A549 (cell line): ENCODE results near the gene NUDT5. TPM values are rescaled to one million over a fixed set of nuclear protein-coding genes. Genes with fewer than 3 reads are reported as not detected.

Experiments used
- ATAC-seq, 2 experiments: fragments of 200-7000 bp in 1 of 2; fragments of >200 bp in 1 of 2; cut with Nextera tagmentation in 1 of 2; cut with Tn5 transposase in 1 of 2; 3 replicates each; pipeline versions ENCODE4 v1.8.0 to v1.9.1; 2018 to 2020; ENCODE audit warnings: mild to moderate bottlenecking in 1 of 2, moderate library complexity in 1 of 2
- CTCF ChIA-PET: fragments of 300-600 bp; sonication (Branson Sonifier 250); formaldehyde crosslinking; extraction: SDS; loops from one replicate; lab custom pipeline; 2021; ENCODE audit warnings: antibody characterized with exemption, inconsistent platforms; lab: Yijun Ruan, JAX
- POLR2A ChIA-PET: fragments of 350-600 bp; formaldehyde crosslinking; extraction: SDS; loops from one replicate; lab custom pipeline; 2021; ENCODE audit warnings: antibody characterized with exemption, inconsistent platforms; lab: Yijun Ruan, JAX
- DNase-seq, 2 experiments: peaks; one replicate each; pipeline versions ENCODE4 v3.0.0 to v3.0.0-alpha.2; 2011 to 2016; ENCODE audit warnings: low read depth in 1 of 2, low spot score in 1 of 2
- FAIRE-seq: peaks from 2 replicates; lab custom pipeline; 2011; peaks lifted over from hg19 to GRCh38; lab: Jason Lieb, UNC
- H3K27ac ChIP-seq, 2 experiments: fragments of >200 bp; sonication (Bioruptor Twin); formaldehyde crosslinking; 3 replicates each; pipeline ENCODE4 v1.5.1; 2016 to 2017
- H3K4me1 ChIP-seq: fragments of >200 bp; sonication (Bioruptor Twin); formaldehyde crosslinking; 3 replicates; pipeline ENCODE4 v1.6.1; 2016
- H3K4me2 ChIP-seq: fragments of >200 bp; sonication (Bioruptor Twin); formaldehyde crosslinking; 3 replicates; pipeline ENCODE4 v1.6.1; 2016
- H3K4me3 ChIP-seq: fragments of >200 bp; sonication (Bioruptor Twin); formaldehyde crosslinking; 3 replicates; pipeline ENCODE4 v1.5.1; 2016
- H3K9me3 ChIP-seq: fragments of >200 bp; sonication (Bioruptor Twin); formaldehyde crosslinking; 3 replicates; pipeline ENCODE4 v1.6.1; 2016
- CBX8 ChIP-seq: fragments of 200-600 bp; sonication (generic); IDR thresholded peaks from 2 replicates; pipeline ENCODE4 v1.6.1; 2016
- CEBPB ChIP-seq, 2 experiments: fragments of >200 bp in 1 of 2; sonication (Bioruptor Twin) in 1 of 2; formaldehyde crosslinking in 1 of 2; IDR thresholded peaks; 2 replicates each; pipeline ENCODE4 v1.6.1; 2012 to 2016
- CHD2 ChIP-seq: fragments of 150-350 bp; IDR thresholded peaks from 2 replicates; pipeline ENCODE4 v1.6.1; 2014; ENCODE audit warnings: low read length; ENCODE audit not compliant: partially characterized antibody
- EP300 ChIP-seq, 2 experiments: fragments of >200 bp; sonication (Bioruptor Twin); formaldehyde crosslinking; IDR thresholded peaks; 2 replicates in 1 of 2; 3 replicates in 1 of 2; pipeline ENCODE4 v1.6.1; 2016 to 2017
- ESRRA ChIP-seq: fragments of 150-350 bp; IDR thresholded peaks from 2 replicates; pipeline ENCODE4 v1.6.1; 2014; ENCODE audit warnings: mild to moderate bottlenecking, low read length, borderline replicate concordance
- HEYL ChIP-seq: fragments of 250-450 bp; sonication (Bioruptor Pico); IDR thresholded peaks from 2 replicates; pipeline ENCODE4 v1.8.0; 2021; ENCODE audit warnings: mild to moderate bottlenecking, moderate library complexity
- HOXA7 ChIP-seq: fragments of 250-450 bp; sonication (Bioruptor Pico); IDR thresholded peaks from 2 replicates; pipeline ENCODE4 v1.5.0; 2020; ENCODE audit warnings: mild to moderate bottlenecking, moderate library complexity
- JUN ChIP-seq, 2 experiments: fragments of >200 bp; sonication (Bioruptor Twin); formaldehyde crosslinking; IDR thresholded peaks; 2 replicates in 1 of 2; 3 replicates in 1 of 2; pipeline ENCODE4 v1.6.1; 2016 to 2017
- JUNB ChIP-seq: fragments of >200 bp; sonication (Bioruptor Twin); formaldehyde crosslinking; IDR thresholded peaks from 2 replicates; pipeline ENCODE4 v1.6.1; 2016
- KDM1A ChIP-seq: fragments of 200-600 bp; sonication (generic); IDR thresholded peaks from 2 replicates; pipeline ENCODE4 v1.6.1; 2016; ENCODE audit warnings: low read depth, mild to moderate bottlenecking
- KDM5A ChIP-seq: fragments of 200-600 bp; sonication (generic); IDR thresholded peaks from 2 replicates; pipeline ENCODE4 v1.6.1; 2016; ENCODE audit warnings: antibody characterized with exemption, mild to moderate bottlenecking
- MYC ChIP-seq: IDR thresholded peaks from 2 replicates; pipeline ENCODE4 v1.6.1; 2012; ENCODE audit warnings: mild to moderate bottlenecking, inconsistent platforms, low read length, improper control_type of control experiment, borderline replicate concordance
- RARB ChIP-seq: fragments of 250-450 bp; sonication (Bioruptor Pico); IDR thresholded peaks from 2 replicates; pipeline ENCODE4 v1.8.0; 2021; ENCODE audit warnings: mild to moderate bottlenecking, moderate library complexity
- RCOR1 ChIP-seq: fragments of 150-350 bp; IDR thresholded peaks from 2 replicates; pipeline ENCODE4 v1.6.1; 2014; ENCODE audit warnings: antibody characterized with exemption, low read length, low read depth
- RFX5 ChIP-seq: fragments of 450-650 bp; IDR thresholded peaks from 2 replicates; pipeline ENCODE4 v1.7.1; 2014; ENCODE audit warnings: antibody characterized with exemption, mild to moderate bottlenecking, moderate library complexity
- RNF2 ChIP-seq: fragments of 200-600 bp; sonication (generic); IDR thresholded peaks from 2 replicates; pipeline ENCODE4 v1.6.1; 2016; ENCODE audit warnings: low read depth, mild to moderate bottlenecking, antibody characterized with exemption, moderate library complexity, borderline replicate concordance
- ZFP36 ChIP-seq: fragments of 450-650 bp; IDR thresholded peaks from 2 replicates; pipeline ENCODE4 v1.6.1; 2014; ENCODE audit warnings: borderline replicate concordance; ENCODE audit not compliant: partially characterized antibody
- ZNF302 ChIP-seq: fragments of 250-450 bp; sonication (Bioruptor Pico); IDR thresholded peaks from 2 replicates; pipeline ENCODE4 v1.9.0; 2021; ENCODE audit warnings: inconsistent platforms, mild to moderate bottlenecking, moderate library complexity
- WGBS: methylation state at CpG from one replicate; pipeline ENCODE4 v1.1.6; 2017; ENCODE audit errors: missing lambda C conversion rate; 5-methylcytosine and 5-hydroxymethylcytosine counted together
- polyA plus RNA-seq, 4 experiments: library from polyadenylated mRNA; depleted of rRNA in 3 of 4; stranded (reverse); fragments of >200 nt; fragmentation: RNase III in 1 of 4; extraction: RNeasy Plus Mini Kit Qiagen cat#74134 plus additional on column Dnase treatment in 1 of 4; gene quantifications; 2 replicates in 3 of 4; 3 replicates in 1 of 4; pipeline ENCODE4 v1.2.3, GENCODE V29; 2011 to 2017
- TF ChIP-seq, protein P1 (sequence below): fragments of >200 bp; sonication (Bioruptor Twin); formaldehyde crosslinking; IDR thresholded peaks from 3 replicates; pipeline ENCODE4 v1.6.1; 2016
- TF ChIP-seq, protein P2 (sequence below): fragments of 250-450 bp; sonication (Bioruptor Pico); IDR thresholded peaks from 2 replicates; pipeline ENCODE4 v1.5.0; 2021; ENCODE audit warnings: mild to moderate bottlenecking, moderate library complexity, borderline replicate concordance
- TF ChIP-seq, protein P3 (sequence below): fragments of 250-450 bp; sonication (Bioruptor Pico); IDR thresholded peaks from 2 replicates; pipeline ENCODE4 v1.5.0; 2020; ENCODE audit warnings: low read depth, mild to moderate bottlenecking, moderate library complexity

Gene NUDT5
- polyA plus RNA-seq, 2 of the 4 experiments (the other 2 are of a cell fraction) = 146 to 190 TPM

DNA sequence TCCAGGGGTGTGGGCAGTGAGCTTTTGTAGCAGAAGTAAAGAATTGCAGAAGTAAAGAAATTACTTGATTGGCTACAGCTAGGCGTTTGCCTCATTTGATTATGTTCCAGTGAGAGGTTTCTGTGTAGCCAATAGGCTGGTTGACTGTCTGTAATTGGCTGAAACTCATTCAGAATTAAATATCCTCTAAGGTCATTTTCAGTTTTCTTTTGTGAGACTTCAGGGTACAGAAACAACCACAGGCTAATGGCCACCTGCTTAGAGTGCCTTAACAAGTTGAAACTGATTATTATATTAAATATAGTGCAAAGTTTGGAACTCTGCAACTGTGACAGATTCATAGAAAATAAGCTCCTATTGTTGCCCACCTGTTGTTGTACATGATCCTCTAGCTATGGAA is 55.7 kb downstream of the NUDT5 start:
- DNase-seq (no peak), ATAC-seq (no peak), FAIRE-seq (no peak)
- Histone ChIP-seq H3K4me1 (no peaks in the 10 kb centered on the region), H3K27ac (no peak overlapping the region), H3K9me3 (no peaks in the 10 kb centered on the region), H3K4me3 (no peak overlapping the region), H3K4me2 (no peak overlapping the region)
- CTCF ChIA-PET = interaction anchor here (1.2 to 3.1 kb wide), 3 partner anchors 9 to 1617 kb away, joined by 3 to 10 read pairs (median 3); no protein-coding TSS in a partner anchor
- TF ChIP-seq RNF2 (no peak), JUNB (no peak), ESRRA (no peak), RFX5 (no peak), HEYL (CRISPR knock-in tag) (no peak), KDM1A (no peak), RARB (CRISPR knock-in tag) (no peak), RCOR1 (no peak), MYC (no peak), ZNF302 (no peak), KDM5A (no peak), CEBPB (IDR thresholded peaks at IDR 0.05) (no peak), EP300 (IDR thresholded peaks at IDR 0.05) (no peak), HOXA7 (no peak)
- TF ChIP-seq, protein P1, sequence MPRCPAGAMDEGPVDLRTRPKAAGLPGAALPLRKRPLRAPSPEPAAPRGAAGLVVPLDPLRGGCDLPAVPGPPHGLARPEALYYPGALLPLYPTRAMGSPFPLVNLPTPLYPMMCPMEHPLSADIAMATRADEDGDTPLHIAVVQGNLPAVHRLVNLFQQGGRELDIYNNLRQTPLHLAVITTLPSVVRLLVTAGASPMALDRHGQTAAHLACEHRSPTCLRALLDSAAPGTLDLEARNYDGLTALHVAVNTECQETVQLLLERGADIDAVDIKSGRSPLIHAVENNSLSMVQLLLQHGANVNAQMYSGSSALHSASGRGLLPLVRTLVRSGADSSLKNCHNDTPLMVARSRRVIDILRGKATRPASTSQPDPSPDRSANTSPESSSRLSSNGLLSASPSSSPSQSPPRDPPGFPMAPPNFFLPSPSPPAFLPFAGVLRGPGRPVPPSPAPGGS = no peak
- POLR2A ChIA-PET = no interaction called here
- 85% methylated on average over 1 of the region's 1 CpG for WGBS

DNA sequence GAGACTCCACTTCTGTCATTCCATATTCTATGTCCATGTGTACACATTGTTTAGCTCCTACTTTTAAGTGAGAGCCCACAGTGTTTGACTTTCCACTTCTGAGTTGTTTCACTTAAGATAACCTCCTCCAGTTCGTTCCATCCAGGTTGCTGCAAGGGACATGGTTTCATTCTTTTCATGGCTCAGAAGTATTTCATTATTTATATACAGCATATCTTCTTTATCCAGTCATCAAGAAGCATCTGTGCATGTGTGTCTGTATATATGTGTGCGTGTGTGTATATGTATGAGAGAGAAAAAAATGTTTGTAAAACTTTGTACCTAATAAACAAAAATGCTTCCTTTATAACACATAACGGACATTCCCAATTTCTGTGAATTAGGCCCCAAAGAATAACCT is 60.1 kb downstream of the NUDT5 start:
- DNase-seq (no peak), ATAC-seq (no peak), FAIRE-seq (no peak)
- WGBS = 88% methylated on average over 3 of the region's 3 CpGs
- POLR2A ChIA-PET = no interaction called here
- peaks cover 3% of the 10 kb centered on the region; the same call in 2 of the 3 replicates for H3K4me1 ChIP-seq
- no peak for TF ChIP-seq CEBPB (IDR thresholded peaks at IDR 0.05)
- TF ChIP-seq CBX8 = no peak
- no peak for TF ChIP-seq JUN (IDR thresholded peaks at IDR 0.05)
- TF ChIP-seq, protein P2, sequence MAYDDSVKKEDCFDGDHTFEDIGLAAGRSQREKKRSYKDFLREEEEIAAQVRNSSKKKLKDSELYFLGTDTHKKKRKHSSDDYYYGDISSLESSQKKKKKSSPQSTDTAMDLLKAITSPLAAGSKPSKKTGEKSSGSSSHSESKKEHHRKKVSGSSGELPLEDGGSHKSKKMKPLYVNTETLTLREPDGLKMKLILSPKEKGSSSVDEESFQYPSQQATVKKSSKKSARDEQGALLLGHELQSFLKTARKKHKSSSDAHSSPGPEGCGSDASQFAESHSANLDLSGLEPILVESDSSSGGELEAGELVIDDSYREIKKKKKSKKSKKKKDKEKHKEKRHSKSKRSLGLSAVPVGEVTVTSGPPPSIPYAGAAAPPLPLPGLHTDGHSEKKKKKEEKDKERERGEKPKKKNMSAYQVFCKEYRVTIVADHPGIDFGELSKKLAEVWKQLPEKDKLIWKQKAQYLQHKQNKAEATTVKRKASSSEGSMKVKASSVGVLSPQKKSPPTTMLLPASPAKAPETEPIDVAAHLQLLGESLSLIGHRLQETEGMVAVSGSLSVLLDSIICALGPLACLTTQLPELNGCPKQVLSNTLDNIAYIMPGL = no peak
- TF ChIP-seq ZFP36 = no peak
- no peak for TF ChIP-seq CHD2
- TF ChIP-seq RARB (CRISPR knock-in tag) = no peak
- TF ChIP-seq, protein P3, sequence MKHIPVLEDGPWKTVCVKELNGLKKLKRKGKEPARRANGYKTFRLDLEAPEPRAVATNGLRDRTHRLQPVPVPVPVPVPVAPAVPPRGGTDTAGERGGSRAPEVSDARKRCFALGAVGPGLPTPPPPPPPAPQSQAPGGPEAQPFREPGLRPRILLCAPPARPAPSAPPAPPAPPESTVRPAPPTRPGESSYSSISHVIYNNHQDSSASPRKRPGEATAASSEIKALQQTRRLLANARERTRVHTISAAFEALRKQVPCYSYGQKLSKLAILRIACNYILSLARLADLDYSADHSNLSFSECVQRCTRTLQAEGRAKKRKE (CRISPR knock-in tag) = no peak
- CTCF ChIA-PET = no interaction called here
- no peak overlapping the region for H3K4me2 ChIP-seq
- H3K9me3 ChIP-seq = no peaks in the 10 kb centered on the region
- H3K27ac ChIP-seq = no peak overlapping the region
- no peak overlapping the region for H3K4me3 ChIP-seq
